Bronchial epithelial cell (primary cell): ENCODE measurements around the gene VAMP1. TPM values are rescaled to one million over a fixed set of nuclear protein-coding genes. Genes with fewer than 3 reads are reported as not detected.

Experiments used
- DNase-seq: peaks from one replicate; pipeline ENCODE4 v3.0.0-alpha.2; 2010; ENCODE audit warnings: low read depth
- FAIRE-seq: peaks from 2 replicates; lab custom pipeline; 2011; peaks lifted over from hg19 to GRCh38; lab: Jason Lieb, UNC
- H3K27me3 ChIP-seq: 2 replicates; pipeline ENCODE4 v1.5.1; 2011; ENCODE audit warnings: low read length; ENCODE audit not compliant: control insufficient read depth, insufficient read depth
- H3K36me3 ChIP-seq: 2 replicates; pipeline ENCODE4 v1.5.1; 2011; ENCODE audit warnings: low read length; ENCODE audit not compliant: control insufficient read depth, insufficient read depth
- H3K4me3 ChIP-seq: 2 replicates; pipeline ENCODE4 v1.5.1; 2011; ENCODE audit warnings: mild to moderate bottlenecking, low read depth, low read length, control low read depth
- CTCF ChIP-seq: IDR thresholded peaks from 2 replicates; pipeline ENCODE4 v1.5.1; 2011; ENCODE audit warnings: mild to moderate bottlenecking, moderate library complexity, low read length, control low read depth, inconsistent platforms; ENCODE audit not compliant: insufficient read depth, severe bottlenecking
- total RNA-seq: library from RNA; depleted of rRNA; stranded (reverse); fragments of >200 nt; gene quantifications from 2 replicates; pipeline ENCODE4 v1.2.1, GENCODE V29; 2014

VAMP1 gene
- total RNA-seq, 1 donor from 2014 or later = 0.26 TPM

GRCh38 chr12:6462234-6462995 is 8.1 kb downstream of the VAMP1 start:
- no peak for TF ChIP-seq CTCF
- Histone ChIP-seq H3K4me3 (no peak overlapping the region), H3K36me3 (peaks cover 23% of the 10 kb centered on the region), H3K27me3 (no peaks in the 10 kb centered on the region)
- no peak for DNase-seq
- FAIRE-seq = no peak

- no peaks in the 10 kb centered on the region for H3K27me3 ChIP-seq
- DNase-seq (peak; percentile 63), FAIRE-seq (no peak)
- H3K36me3 ChIP-seq = peaks cover 27% of the 10 kb centered on the region
- TF ChIP-seq CTCF = no peak
- no peak overlapping the region for H3K4me3 ChIP-seq
Observed at GRCh38 chr12:6461401-6462233, 8.9 kb downstream of the VAMP1 start.

- DNase-seq = no peak
- H3K36me3 ChIP-seq = peaks cover 27% of the 10 kb centered on the region
Observed at GRCh38 chr12:6460751-6461371, 9.6 kb downstream of the VAMP1 start.

DNA sequence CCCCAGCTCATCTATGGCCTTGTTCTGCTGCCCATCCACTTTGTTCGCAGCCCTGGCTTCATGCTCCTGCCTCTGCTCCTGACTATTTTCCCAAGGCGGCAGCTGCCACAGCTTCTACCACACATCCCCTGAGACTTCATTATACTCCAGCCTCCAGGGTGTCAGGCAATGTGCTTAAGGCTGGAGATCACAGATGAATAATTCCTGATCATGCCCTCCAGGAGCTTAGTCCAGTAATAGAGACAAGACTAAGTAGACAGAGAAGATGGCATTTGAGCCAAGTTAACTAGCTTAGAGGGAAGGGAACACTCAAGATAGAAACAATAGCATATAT is 11.5 kb downstream of the VAMP1 start:
- peaks cover 24% of the 10 kb centered on the region for H3K36me3 ChIP-seq
- H3K4me3 ChIP-seq = no peak overlapping the region
- no peaks in the 10 kb centered on the region for H3K27me3 ChIP-seq
- FAIRE-seq (no peak), DNase-seq (no peak)
- TF ChIP-seq CTCF = no peak

More at GRCh38 chr12:6460751-6461371, 9.6 kb downstream of the VAMP1 start:
- no peak for FAIRE-seq
- no peak for TF ChIP-seq CTCF
- H3K4me3 ChIP-seq = no peak overlapping the region
- no peaks in the 10 kb centered on the region for H3K27me3 ChIP-seq

- no peak overlapping the region for H3K4me3 ChIP-seq
- no peak for DNase-seq
- TF ChIP-seq CTCF = no peak
- H3K27me3 ChIP-seq = no peaks in the 10 kb centered on the region
- H3K36me3 ChIP-seq = peaks cover 24% of the 10 kb centered on the region
- FAIRE-seq = no peak
Observed at GRCh38 chr12:6458281-6459003, 12.0 kb downstream of the VAMP1 start.
